ENCODE results near the gene INPP5D.

Gene INPP5D

GRCh38 chr2:233218836-233219235 lies 158.7 kb downstream of the INPP5D start:
- DNase-seq, result no peak

GRCh38 chr2:233219848-233220247 lies 159.7 kb downstream of the INPP5D start:
- no peak for DNase-seq

GRCh38 chr2:233221378-233222063 lies 161.4 kb downstream of the INPP5D start:
- no peak for DNase-seq

- no peak for DNase-seq
Observed at GRCh38 chr2:233223059-233223894, 163.1 kb downstream of the INPP5D start.

GRCh38 chr2:233225230-233226068 lies 165.3 kb downstream of the INPP5D start:
- no peak for DNase-seq

GRCh38 chr2:233226511-233227031 lies 166.4 kb downstream of the INPP5D start:
- DNase-seq, result no peak

GRCh38 chr2:233227346-233227978 lies 167.3 kb downstream of the INPP5D start:
- no peak for DNase-seq

- no peak for DNase-seq
Observed at GRCh38 chr2:233228376-233228775, 168.2 kb downstream of the INPP5D start.

- no peak for DNase-seq
Observed at GRCh38 chr2:233233618-233234230, 173.6 kb downstream of the INPP5D start.

- DNase-seq, result no peak
Observed at GRCh38 chr2:233234264-233234663, 174.1 kb downstream of the INPP5D start.

GRCh38 chr2:233234996-233235395 lies 174.9 kb downstream of the INPP5D start:
- no peak for DNase-seq

GRCh38 chr2:233235977-233236376 lies 175.8 kb downstream of the INPP5D start:
- no peak for DNase-seq

GRCh38 chr2:233236820-233237589 lies 176.9 kb downstream of the INPP5D start:
- no peak for DNase-seq

GRCh38 chr2:233240897-233241296 lies 180.8 kb downstream of the INPP5D start:
- no peak for DNase-seq

GRCh38 chr2:233241803-233242202 lies 181.7 kb downstream of the INPP5D start:
- DNase-seq, result no peak

GRCh38 chr2:233242231-233242927 lies 182.2 kb downstream of the INPP5D start:
- no peak for DNase-seq

- DNase-seq, result no peak
Observed at GRCh38 chr2:233243348-233243747, 183.2 kb downstream of the INPP5D start.

- no peak for DNase-seq
Observed at GRCh38 chr2:233244818-233245217, 184.7 kb downstream of the INPP5D start.

- DNase-seq, result no peak
Observed at GRCh38 chr2:233245406-233245805, 185.3 kb downstream of the INPP5D start.

GRCh38 chr2:233247116-233247515 lies 187.0 kb downstream of the INPP5D start:
- no peak for DNase-seq

GRCh38 chr2:233247744-233248143 lies 187.6 kb downstream of the INPP5D start:
- peak; percentile 4 for DNase-seq

Data from effector CD8-positive, alpha-beta T cell (primary cell).